ENCODE measurements around the gene C1orf105.

GRCh38 chr1:172460177-172460576 lies 39.7 kb downstream of the C1orf105 start:
- TF ChIP-seq CTCF (IDR thresholded peaks at IDR 0.05 in 4 of 5, conservative IDR thresholded peaks at IDR 0.05 in 1 of 5) (no peak), POLR2A (IDR thresholded peaks at IDR 0.05) (no peak)

Measured in gastrocnemius medialis (tissue), 4 donors.